GM23338 (cell line): ENCODE data around the gene GNAO1. TPM values are rescaled to one million over a fixed set of nuclear protein-coding genes. Genes with fewer than 3 reads are reported as not detected.

Experiments used
- ATAC-seq: fragments of 200-7000 bp; cut with Tn5 transposase; 3 replicates; pipeline ENCODE4 v1.9.1; 2020
- DNase-seq: peaks from one replicate; pipeline ENCODE4 v3.0.0-alpha.2; 2015; ENCODE audit warnings: low spot score
- H2AFZ ChIP-seq: fragments of 200-600 bp; sonication (generic); 2 replicates; pipeline ENCODE4 v1.8.0; 2016; ENCODE audit warnings: antibody characterized with exemption, mild to moderate bottlenecking, moderate library complexity
- H3F3A ChIP-seq: fragments of 200-600 bp; sonication (generic); replicated peaks from 2 replicates; pipeline ENCODE4 v1.8.0; 2017; ENCODE audit warnings: antibody characterized with exemption, mixed run types, low read depth
- H3K27ac ChIP-seq: fragments of 200-600 bp; sonication (generic); 2 replicates; pipeline ENCODE4 v1.6.1; 2016; ENCODE audit warnings: low read depth
- H3K27me3 ChIP-seq: fragments of 200-600 bp; sonication (generic); 2 replicates; pipeline ENCODE4 v1.8.0; 2016; ENCODE audit warnings: mild to moderate bottlenecking, mixed run types, moderate library complexity; ENCODE audit not compliant: insufficient read depth
- H3K36me3 ChIP-seq: fragments of 200-600 bp; sonication (generic); 2 replicates; pipeline ENCODE4 v1.8.0; 2016; ENCODE audit warnings: mild to moderate bottlenecking; ENCODE audit not compliant: insufficient read depth
- H3K4me1 ChIP-seq: fragments of 200-600 bp; sonication (generic); 2 replicates; pipeline ENCODE4 v1.8.0; 2016; ENCODE audit warnings: mild to moderate bottlenecking, moderate library complexity; ENCODE audit not compliant: insufficient read depth
- H3K4me2 ChIP-seq: fragments of 200-600 bp; sonication (generic); 2 replicates; pipeline ENCODE4 v1.7.1; 2017; ENCODE audit warnings: mixed run types
- H3K4me3 ChIP-seq: fragments of 200-600 bp; sonication (generic); 2 replicates; pipeline ENCODE4 v1.6.1; 2016; ENCODE audit warnings: mixed run types
- H3K79me2 ChIP-seq: fragments of 200-600 bp; sonication (generic); replicated peaks from 2 replicates; pipeline ENCODE4 v1.8.0; 2017; ENCODE audit warnings: mild to moderate bottlenecking; ENCODE audit not compliant: insufficient read depth
- H3K9me2 ChIP-seq: fragments of 200-600 bp; sonication (generic); 2 replicates; pipeline ENCODE4 v1.8.0; 2017; ENCODE audit not compliant: insufficient read depth
- H4K20me1 ChIP-seq: fragments of 200-600 bp; sonication (generic); replicated peaks from 2 replicates; pipeline ENCODE4 v1.8.0; 2017; ENCODE audit warnings: mild to moderate bottlenecking; ENCODE audit not compliant: insufficient read depth
- H3K27ac Mint-ChIP-seq: 2 replicates; pipeline ENCODE4 v1.8.0; 2020; ENCODE audit warnings: inconsistent platforms, mild to moderate bottlenecking, moderate library complexity, mixed read lengths
- H3K27me3 Mint-ChIP-seq: 3 replicates; pipeline ENCODE4 v1.8.0; 2022; ENCODE audit warnings: low read depth, mild to moderate bottlenecking, moderate library complexity, mixed read lengths, inconsistent platforms; ENCODE audit not compliant: insufficient read depth, poor library complexity
- H3K36me3 Mint-ChIP-seq: 3 replicates; pipeline ENCODE4 v1.8.0; 2021; ENCODE audit warnings: low read depth, mild to moderate bottlenecking, inconsistent platforms, moderate library complexity, mixed read lengths
- H3K4me1 Mint-ChIP-seq: 3 replicates; pipeline ENCODE4 v1.8.0; 2020; ENCODE audit warnings: mild to moderate bottlenecking, inconsistent platforms, mixed read lengths
- H3K4me3 Mint-ChIP-seq: 3 replicates; pipeline ENCODE4 v1.8.0; 2021; ENCODE audit warnings: moderate library complexity, mild to moderate bottlenecking, inconsistent platforms, mixed read lengths
- H3K9me3 Mint-ChIP-seq: 3 replicates; pipeline ENCODE4 v1.8.0; 2020; ENCODE audit warnings: moderate library complexity, mild to moderate bottlenecking, inconsistent platforms, mixed read lengths
- CREB1 ChIP-seq: fragments of 250-450 bp; sonication (Bioruptor Pico); IDR thresholded peaks from 2 replicates; pipeline ENCODE4 v1.5.0; 2020; ENCODE audit warnings: low read depth, mild to moderate bottlenecking, moderate library complexity
- EZH2 ChIP-seq: fragments of 200-600 bp; sonication (generic); IDR thresholded peaks from one replicate; pipeline ENCODE4 v1.8.0; 2017; ENCODE audit warnings: antibody characterized with exemption, mild to moderate bottlenecking, low read depth; ENCODE audit not compliant: unreplicated experiment
- EZH2phosphoT487 ChIP-seq: fragments of 200-600 bp; sonication (generic); IDR thresholded peaks from one replicate; pipeline ENCODE4 v1.8.1; 2018; ENCODE audit warnings: antibody characterized with exemption; ENCODE audit not compliant: unreplicated experiment
- JUNB ChIP-seq: IDR thresholded peaks from one replicate; pipeline ENCODE4 v1.6.1; 2016; ENCODE audit warnings: antibody characterized with exemption; ENCODE audit not compliant: unreplicated experiment
- NANOG ChIP-seq: IDR thresholded peaks from 2 replicates; pipeline ENCODE4 v1.6.1; 2016; ENCODE audit warnings: antibody characterized with exemption, borderline replicate concordance
- POLR2AphosphoS5 ChIP-seq: IDR thresholded peaks from 2 replicates; pipeline ENCODE4 v1.6.1; 2016; ENCODE audit warnings: antibody characterized with exemption, low read depth
- STAT1 ChIP-seq: IDR thresholded peaks from one replicate; pipeline ENCODE4 v1.6.1; 2016; ENCODE audit warnings: antibody characterized with exemption; ENCODE audit not compliant: unreplicated experiment
- ZNF114 ChIP-seq: fragments of 250-450 bp; sonication (Bioruptor Pico); IDR thresholded peaks from 2 replicates; pipeline ENCODE4 v1.5.0; 2020; ENCODE audit warnings: mild to moderate bottlenecking, moderate library complexity
- ZNF331 ChIP-seq: fragments of 250-450 bp; sonication (Bioruptor Pico); IDR thresholded peaks from 2 replicates; pipeline ENCODE4 v1.5.0; 2020; ENCODE audit warnings: low read depth, mild to moderate bottlenecking, moderate library complexity
- polyA plus RNA-seq: library from polyadenylated mRNA; unstranded; fragments of >200 nt; fragmentation: Nextera tagmentation; extraction: Ambion mirVana; gene quantifications from 2 replicates; pipeline ENCODE4 v1.2.1, GENCODE V29; 2016
- total RNA-seq: library from RNA; depleted of rRNA; stranded (reverse); fragments of >200 nt; shearing (Covaris generic); gene quantifications from 2 replicates; pipeline ENCODE4 v1.2.3, GENCODE V29; 2014
- TF ChIP-seq, protein P1 (sequence below): IDR thresholded peaks from 2 replicates; pipeline ENCODE4 v1.6.1; 2016; ENCODE audit warnings: antibody characterized with exemption
- TF ChIP-seq, protein P2 (sequence below): IDR thresholded peaks from one replicate; pipeline ENCODE4 v1.6.1; 2018; ENCODE audit warnings: antibody characterized with exemption; ENCODE audit not compliant: unreplicated experiment
- TF ChIP-seq, protein P3 (sequence below): fragments of 250-450 bp; sonication (Bioruptor Pico); IDR thresholded peaks from 2 replicates; pipeline ENCODE4 v1.5.0; 2020; ENCODE audit warnings: mild to moderate bottlenecking, moderate library complexity
- TF ChIP-seq, protein P4 (sequence below), 2 experiments: fragments of 200-600 bp in 1 of 2; sonication (generic) in 1 of 2; conservative IDR thresholded peaks; 2 replicates each; pipeline versions ENCODE4 v1.5.1 to v1.6.1; 2016 to 2017; ENCODE audit warnings: antibody characterized with exemption in 2 of 2, low read depth in 2 of 2, mild to moderate bottlenecking in 2 of 2, moderate library complexity in 1 of 2

GNAO1 gene
- total and polyA plus RNA-seq, 2 experiments from 2014 or later = 6.5 to 24.8 TPM

DNA sequence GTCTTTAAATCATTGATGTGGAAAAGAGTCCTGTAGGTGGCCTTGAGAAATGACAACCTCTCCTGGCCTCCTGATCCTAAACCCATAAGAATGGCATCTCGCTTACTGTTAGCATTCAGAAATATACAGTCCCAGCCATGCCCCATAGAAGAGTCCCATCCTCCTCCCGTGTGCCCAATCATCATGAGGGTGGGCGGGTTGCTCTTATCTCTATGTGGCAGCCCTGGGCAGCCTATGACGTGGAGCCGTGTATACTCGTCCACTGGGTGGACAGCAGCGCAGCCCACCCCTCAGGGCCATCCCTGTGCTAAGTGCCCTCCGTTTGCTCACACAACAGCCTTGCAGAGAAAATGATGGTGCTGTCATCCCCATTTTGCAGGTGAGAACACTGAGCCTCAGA, 128.8 kb downstream of the GNAO1 start:
- H3K27ac ChIP-seq = no peak overlapping the region
- no peak overlapping the region for H3K4me2 ChIP-seq
- no peaks in the 10 kb centered on the region for H3K36me3 ChIP-seq
- H3K4me3 ChIP-seq = no peak overlapping the region
- no peaks in the 10 kb centered on the region; the same call in 1 of the 2 replicates for H4K20me1 ChIP-seq
- TF ChIP-seq, protein P1, sequence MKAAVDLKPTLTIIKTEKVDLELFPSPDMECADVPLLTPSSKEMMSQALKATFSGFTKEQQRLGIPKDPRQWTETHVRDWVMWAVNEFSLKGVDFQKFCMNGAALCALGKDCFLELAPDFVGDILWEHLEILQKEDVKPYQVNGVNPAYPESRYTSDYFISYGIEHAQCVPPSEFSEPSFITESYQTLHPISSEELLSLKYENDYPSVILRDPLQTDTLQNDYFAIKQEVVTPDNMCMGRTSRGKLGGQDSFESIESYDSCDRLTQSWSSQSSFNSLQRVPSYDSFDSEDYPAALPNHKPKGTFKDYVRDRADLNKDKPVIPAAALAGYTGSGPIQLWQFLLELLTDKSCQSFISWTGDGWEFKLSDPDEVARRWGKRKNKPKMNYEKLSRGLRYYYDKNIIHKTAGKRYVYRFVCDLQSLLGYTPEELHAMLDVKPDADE = no peak
- TF ChIP-seq, protein P2, sequence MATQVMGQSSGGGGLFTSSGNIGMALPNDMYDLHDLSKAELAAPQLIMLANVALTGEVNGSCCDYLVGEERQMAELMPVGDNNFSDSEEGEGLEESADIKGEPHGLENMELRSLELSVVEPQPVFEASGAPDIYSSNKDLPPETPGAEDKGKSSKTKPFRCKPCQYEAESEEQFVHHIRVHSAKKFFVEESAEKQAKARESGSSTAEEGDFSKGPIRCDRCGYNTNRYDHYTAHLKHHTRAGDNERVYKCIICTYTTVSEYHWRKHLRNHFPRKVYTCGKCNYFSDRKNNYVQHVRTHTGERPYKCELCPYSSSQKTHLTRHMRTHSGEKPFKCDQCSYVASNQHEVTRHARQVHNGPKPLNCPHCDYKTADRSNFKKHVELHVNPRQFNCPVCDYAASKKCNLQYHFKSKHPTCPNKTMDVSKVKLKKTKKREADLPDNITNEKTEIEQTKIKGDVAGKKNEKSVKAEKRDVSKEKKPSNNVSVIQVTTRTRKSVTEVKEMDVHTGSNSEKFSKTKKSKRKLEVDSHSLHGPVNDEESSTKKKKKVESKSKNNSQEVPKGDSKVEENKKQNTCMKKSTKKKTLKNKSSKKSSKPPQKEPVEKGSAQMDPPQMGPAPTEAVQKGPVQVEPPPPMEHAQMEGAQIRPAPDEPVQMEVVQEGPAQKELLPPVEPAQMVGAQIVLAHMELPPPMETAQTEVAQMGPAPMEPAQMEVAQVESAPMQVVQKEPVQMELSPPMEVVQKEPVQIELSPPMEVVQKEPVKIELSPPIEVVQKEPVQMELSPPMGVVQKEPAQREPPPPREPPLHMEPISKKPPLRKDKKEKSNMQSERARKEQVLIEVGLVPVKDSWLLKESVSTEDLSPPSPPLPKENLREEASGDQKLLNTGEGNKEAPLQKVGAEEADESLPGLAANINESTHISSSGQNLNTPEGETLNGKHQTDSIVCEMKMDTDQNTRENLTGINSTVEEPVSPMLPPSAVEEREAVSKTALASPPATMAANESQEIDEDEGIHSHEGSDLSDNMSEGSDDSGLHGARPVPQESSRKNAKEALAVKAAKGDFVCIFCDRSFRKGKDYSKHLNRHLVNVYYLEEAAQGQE = no peak
- no peak for TF ChIP-seq CREB1 (CRISPR knock-in tag)
- no peak for TF ChIP-seq JUNB
- TF ChIP-seq ZNF114 (CRISPR knock-in tag) = no peak
- TF ChIP-seq, protein P3, sequence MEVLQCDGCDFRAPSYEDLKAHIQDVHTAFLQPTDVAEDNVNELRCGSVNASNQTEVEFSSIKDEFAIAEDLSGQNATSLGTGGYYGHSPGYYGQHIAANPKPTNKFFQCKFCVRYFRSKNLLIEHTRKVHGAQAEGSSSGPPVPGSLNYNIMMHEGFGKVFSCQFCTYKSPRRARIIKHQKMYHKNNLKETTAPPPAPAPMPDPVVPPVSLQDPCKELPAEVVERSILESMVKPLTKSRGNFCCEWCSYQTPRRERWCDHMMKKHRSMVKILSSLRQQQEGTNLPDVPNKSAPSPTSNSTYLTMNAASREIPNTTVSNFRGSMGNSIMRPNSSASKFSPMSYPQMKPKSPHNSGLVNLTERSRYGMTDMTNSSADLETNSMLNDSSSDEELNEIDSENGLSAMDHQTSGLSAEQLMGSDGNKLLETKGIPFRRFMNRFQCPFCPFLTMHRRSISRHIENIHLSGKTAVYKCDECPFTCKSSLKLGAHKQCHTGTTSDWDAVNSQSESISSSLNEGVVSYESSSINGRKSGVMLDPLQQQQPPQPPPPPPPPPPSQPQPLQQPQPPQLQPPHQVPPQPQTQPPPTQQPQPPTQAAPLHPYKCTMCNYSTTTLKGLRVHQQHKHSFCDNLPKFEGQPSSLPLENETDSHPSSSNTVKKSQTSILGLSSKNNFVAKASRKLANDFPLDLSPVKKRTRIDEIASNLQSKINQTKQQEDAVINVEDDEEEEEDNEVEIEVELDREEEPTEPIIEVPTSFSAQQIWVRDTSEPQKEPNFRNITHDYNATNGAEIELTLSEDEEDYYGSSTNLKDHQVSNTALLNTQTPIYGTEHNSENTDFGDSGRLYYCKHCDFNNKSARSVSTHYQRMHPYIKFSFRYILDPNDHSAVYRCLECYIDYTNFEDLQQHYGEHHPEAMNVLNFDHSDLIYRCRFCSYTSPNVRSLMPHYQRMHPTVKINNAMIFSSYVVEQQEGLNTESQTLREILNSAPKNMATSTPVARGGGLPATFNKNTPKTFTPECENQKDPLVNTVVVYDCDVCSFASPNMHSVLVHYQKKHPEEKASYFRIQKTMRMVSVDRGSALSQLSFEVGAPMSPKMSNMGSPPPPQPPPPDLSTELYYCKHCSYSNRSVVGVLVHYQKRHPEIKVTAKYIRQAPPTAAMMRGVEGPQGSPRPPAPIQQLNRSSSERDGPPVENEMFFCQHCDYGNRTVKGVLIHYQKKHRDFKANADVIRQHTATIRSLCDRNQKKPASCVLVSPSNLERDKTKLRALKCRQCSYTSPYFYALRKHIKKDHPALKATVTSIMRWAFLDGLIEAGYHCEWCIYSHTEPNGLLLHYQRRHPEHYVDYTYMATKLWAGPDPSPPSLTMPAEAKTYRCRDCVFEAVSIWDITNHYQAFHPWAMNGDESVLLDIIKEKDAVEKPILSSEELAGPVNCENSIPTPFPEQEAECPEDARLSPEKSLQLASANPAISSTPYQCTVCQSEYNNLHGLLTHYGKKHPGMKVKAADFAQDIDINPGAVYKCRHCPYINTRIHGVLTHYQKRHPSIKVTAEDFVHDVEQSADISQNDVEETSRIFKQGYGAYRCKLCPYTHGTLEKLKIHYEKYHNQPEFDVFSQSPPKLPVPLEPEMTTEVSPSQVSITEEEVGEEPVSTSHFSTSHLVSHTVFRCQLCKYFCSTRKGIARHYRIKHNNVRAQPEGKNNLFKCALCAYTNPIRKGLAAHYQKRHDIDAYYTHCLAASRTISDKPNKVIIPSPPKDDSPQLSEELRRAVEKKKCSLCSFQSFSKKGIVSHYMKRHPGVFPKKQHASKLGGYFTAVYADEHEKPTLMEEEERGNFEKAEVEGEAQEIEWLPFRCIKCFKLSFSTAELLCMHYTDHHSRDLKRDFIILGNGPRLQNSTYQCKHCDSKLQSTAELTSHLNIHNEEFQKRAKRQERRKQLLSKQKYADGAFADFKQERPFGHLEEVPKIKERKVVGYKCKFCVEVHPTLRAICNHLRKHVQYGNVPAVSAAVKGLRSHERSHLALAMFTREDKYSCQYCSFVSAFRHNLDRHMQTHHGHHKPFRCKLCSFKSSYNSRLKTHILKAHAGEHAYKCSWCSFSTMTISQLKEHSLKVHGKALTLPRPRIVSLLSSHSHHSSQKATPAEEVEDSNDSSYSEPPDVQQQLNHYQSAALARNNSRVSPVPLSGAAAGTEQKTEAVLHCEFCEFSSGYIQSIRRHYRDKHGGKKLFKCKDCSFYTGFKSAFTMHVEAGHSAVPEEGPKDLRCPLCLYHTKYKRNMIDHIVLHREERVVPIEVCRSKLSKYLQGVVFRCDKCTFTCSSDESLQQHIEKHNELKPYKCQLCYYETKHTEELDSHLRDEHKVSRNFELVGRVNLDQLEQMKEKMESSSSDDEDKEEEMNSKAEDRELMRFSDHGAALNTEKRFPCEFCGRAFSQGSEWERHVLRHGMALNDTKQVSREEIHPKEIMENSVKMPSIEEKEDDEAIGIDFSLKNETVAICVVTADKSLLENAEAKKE (CRISPR knock-in tag) = no peak
- no peak for TF ChIP-seq NANOG
- TF ChIP-seq EZH2phosphoT487 = no peak
- no peak for TF ChIP-seq POLR2AphosphoS5
- no peak for TF ChIP-seq EZH2
- TF ChIP-seq, protein P4, sequence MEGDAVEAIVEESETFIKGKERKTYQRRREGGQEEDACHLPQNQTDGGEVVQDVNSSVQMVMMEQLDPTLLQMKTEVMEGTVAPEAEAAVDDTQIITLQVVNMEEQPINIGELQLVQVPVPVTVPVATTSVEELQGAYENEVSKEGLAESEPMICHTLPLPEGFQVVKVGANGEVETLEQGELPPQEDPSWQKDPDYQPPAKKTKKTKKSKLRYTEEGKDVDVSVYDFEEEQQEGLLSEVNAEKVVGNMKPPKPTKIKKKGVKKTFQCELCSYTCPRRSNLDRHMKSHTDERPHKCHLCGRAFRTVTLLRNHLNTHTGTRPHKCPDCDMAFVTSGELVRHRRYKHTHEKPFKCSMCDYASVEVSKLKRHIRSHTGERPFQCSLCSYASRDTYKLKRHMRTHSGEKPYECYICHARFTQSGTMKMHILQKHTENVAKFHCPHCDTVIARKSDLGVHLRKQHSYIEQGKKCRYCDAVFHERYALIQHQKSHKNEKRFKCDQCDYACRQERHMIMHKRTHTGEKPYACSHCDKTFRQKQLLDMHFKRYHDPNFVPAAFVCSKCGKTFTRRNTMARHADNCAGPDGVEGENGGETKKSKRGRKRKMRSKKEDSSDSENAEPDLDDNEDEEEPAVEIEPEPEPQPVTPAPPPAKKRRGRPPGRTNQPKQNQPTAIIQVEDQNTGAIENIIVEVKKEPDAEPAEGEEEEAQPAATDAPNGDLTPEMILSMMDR (conservative IDR thresholded peaks at IDR 0.05; ENCODE audit: low read depth in 2 of 2) = no peak
- no peak for TF ChIP-seq STAT1
- TF ChIP-seq ZNF331 = no peak
- DNase-seq (no peak), ATAC-seq (no peak)
- H3K4me3 Mint-ChIP-seq = no peak overlapping the region
- no peaks in the 10 kb centered on the region for H3K79me2 ChIP-seq
- no peak overlapping the region for H3K27ac Mint-ChIP-seq
- no peaks in the 10 kb centered on the region for H3K4me1 ChIP-seq
- H3K9me2 ChIP-seq = no peaks in the 10 kb centered on the region
- H3K27me3 Mint-ChIP-seq = peaks cover 11% of the 10 kb centered on the region
- H3K9me3 Mint-ChIP-seq = no peaks in the 10 kb centered on the region; the same call in 2 of the 3 replicates
- H2AFZ ChIP-seq = no peak overlapping the region
- H3K27me3 ChIP-seq = no peaks in the 10 kb centered on the region
- no peaks in the 10 kb centered on the region; the same call in 2 of the 3 replicates for H3K36me3 Mint-ChIP-seq
- peaks cover 3% of the 10 kb centered on the region; the same call in 2 of the 3 replicates for H3K4me1 Mint-ChIP-seq
- H3F3A ChIP-seq = no peaks in the 10 kb centered on the region
